ENCODE measurements around the gene NOL3.

GRCh38 chr16:67170168-67170948, at the start of gene NOL3:
- TF ChIP-seq CTCF (IDR thresholded peaks at IDR 0.05 in 4 of 5, conservative IDR thresholded peaks at IDR 0.05 in 1 of 5) (no peak), POLR2A (IDR thresholded peaks at IDR 0.05) (peak; percentile 81 to 87)
